ENCODE measurements around the gene UBE2G1. TPM values are rescaled to one million over a fixed set of nuclear protein-coding genes. Genes with fewer than 3 reads are reported as not detected.

Gene UBE2G1
- polyA plus RNA-seq, 2 of the 4 experiments (the other 2 are of a cell fraction): 86.2 to 117 TPM

- no peak for ATAC-seq
- no peak for DNase-seq (ENCODE audit: low read depth in 1 of 2, low spot score in 1 of 2)
- no peak overlapping the region for H3K4me3 ChIP-seq
- ChIA-PET CTCF (interaction anchor here (0.7 kb wide), 1 partner anchor 35 kb away, joined by 3 read pairs; no protein-coding TSS in a partner anchor), POLR2A (no interaction called here)
- WGBS (ENCODE audit: missing lambda C conversion rate): 94% methylated on average over 4 of the region's 4 CpGs
- H3K4me2 ChIP-seq: no peak overlapping the region
- no peak for FAIRE-seq
- no peak overlapping the region for H3K27ac ChIP-seq
- TF ChIP-seq FOXS1 (CRISPR knock-in tag; IDR thresholded peaks at IDR 0.05) (no peak), EHMT2 (IDR thresholded peaks at IDR 0.05; ENCODE audit: low read depth) (no peak), RCOR1 (IDR thresholded peaks at IDR 0.05; ENCODE audit: low read depth, low read length) (no peak), CTCF (IDR thresholded peaks at IDR 0.05) (no peak), NR3C1 (IDR thresholded peaks at IDR 0.05) (no peak), HOXB5 (CRISPR knock-in tag; IDR thresholded peaks at IDR 0.05) (no peak), RARB (CRISPR knock-in tag; IDR thresholded peaks at IDR 0.05) (no peak), BCL3 (IDR thresholded peaks at IDR 0.05) (no peak)
- H3K9me3 ChIP-seq: no peaks in the 10 kb centered on the region
- no peaks in the 10 kb centered on the region; the same call in 2 of the 3 replicates for H3K4me1 ChIP-seq
Observed at GRCh38 chr17:4269915-4270314, 96.6 kb downstream of the UBE2G1 start.

- Histone ChIP-seq H3K4me3 (no peak overlapping the region), H3K9me3 (no peaks in the 10 kb centered on the region), H3K27ac (no peak overlapping the region), H3K4me1 (peaks cover 11% of the 10 kb centered on the region), H3K4me2 (no peak overlapping the region)
- no peak for ATAC-seq
- DNase-seq (ENCODE audit: low read depth in 1 of 2, low spot score in 1 of 2): no peak
- POLR2A ChIA-PET: no interaction called here
- CTCF ChIA-PET: interaction anchor here (1.0 to 2.8 kb wide), 7 partner anchors 16 to 146 kb away, joined by 3 to 12 read pairs (median 3); no protein-coding TSS in a partner anchor
- TF ChIP-seq CTCF (IDR thresholded peaks at IDR 0.05) (no peak), ESRRA (IDR thresholded peaks at IDR 0.05; ENCODE audit: borderline replicate concordance, low read length) (no peak), HES2 (IDR thresholded peaks at IDR 0.05) (no peak), GATA3 (IDR thresholded peaks at IDR 0.05; ENCODE audit: borderline replicate concordance) (no peak), CBX8 (IDR thresholded peaks at IDR 0.05) (no peak), ZSCAN20 (CRISPR knock-in tag; IDR thresholded peaks at IDR 0.05) (no peak), HDAC2 (IDR thresholded peaks at IDR 0.05) (no peak), RARB (CRISPR knock-in tag; IDR thresholded peaks at IDR 0.05) (no peak), RAD21 (conservative IDR thresholded peaks at IDR 0.05 in 1 of 2, IDR thresholded peaks at IDR 0.05 in 1 of 2) (no peak), POLR2AphosphoS2 (conservative IDR thresholded peaks at IDR 0.05; ENCODE audit: low read length) (no peak), CHD4 (IDR thresholded peaks at IDR 0.05; ENCODE audit: borderline replicate concordance) (no peak), CHD2 (IDR thresholded peaks at IDR 0.05; ENCODE audit: low read length, partially characterized antibody) (no peak)
- no peak for FAIRE-seq
- 93% methylated on average over 8 of the region's 8 CpGs for WGBS (ENCODE audit: missing lambda C conversion rate)
Observed at GRCh38 chr17:4267402-4267801, 99.1 kb downstream of the UBE2G1 start.

GRCh38 chr17:4266550-4266949 lies 99.9 kb downstream of the UBE2G1 start:
- Histone ChIP-seq H3K9me3 (no peaks in the 10 kb centered on the region), H3K4me1 (peaks cover 15% of the 10 kb centered on the region), H3K4me3 (no peak overlapping the region), H3K27ac (no peak overlapping the region), H3K4me2 (no peak overlapping the region)
- CTCF ChIA-PET: interaction anchor here (1.0 to 12.2 kb wide), 6 partner anchors 10 to 51 kb away, joined by 3 to 119 read pairs (median 8); no protein-coding TSS in a partner anchor
- WGBS (ENCODE audit: missing lambda C conversion rate): 76% methylated on average over 7 of the region's 7 CpGs
- POLR2A ChIA-PET: no interaction called here
- FAIRE-seq (no peak), ATAC-seq (no peak), DNase-seq (ENCODE audit: low read depth in 1 of 2, low spot score in 1 of 2) (no peak)
- TF ChIP-seq POLR2AphosphoS2 (conservative IDR thresholded peaks at IDR 0.05; ENCODE audit: low read length): 0 out of 2 replicates have a peak, but pooled peaks have one; percentile 61
- TF ChIP-seq EHF (CRISPR knock-in tag; IDR thresholded peaks at IDR 0.05): no peak
